GM12878 (cell line): ENCODE results near the gene HOXD12.

Source experiments
- E2F8 ChIP-seq: fragments of 450-650 bp; IDR thresholded peaks from 2 replicates; pipeline ENCODE4 v1.6.1; 2018; ENCODE audit warnings: mild to moderate bottlenecking, low read depth, moderate library complexity; ENCODE audit not compliant: partially characterized antibody
- KDM1A ChIP-seq: fragments of 200-600 bp; sonication (generic); IDR thresholded peaks from 2 replicates; pipeline ENCODE4 v1.6.1; 2016; ENCODE audit warnings: borderline replicate concordance
- POLR2A ChIP-seq: IDR thresholded peaks from 2 replicates; pipeline ENCODE4 v1.6.1; 2011; ENCODE audit warnings: low read depth, mild to moderate bottlenecking, low read length
- SIN3A ChIP-seq: IDR thresholded peaks from 2 replicates; pipeline ENCODE4 v1.6.1; 2012; ENCODE audit warnings: low read depth, low read length, improper control_type of control experiment
- TCF7 ChIP-seq: IDR thresholded peaks from 2 replicates; pipeline ENCODE4 v1.6.1; 2014; ENCODE audit warnings: antibody characterized with exemption, borderline replicate concordance
- TF ChIP-seq, protein P1 (sequence below), 3 experiments: IDR thresholded peaks in 2 of 3; conservative IDR thresholded peaks in 1 of 3; 2 replicates each; pipeline ENCODE4 v1.5.1; 2011; ENCODE audit warnings: low read depth in 3 of 3, low read length in 3 of 3, mild to moderate bottlenecking in 3 of 3, control low read depth in 2 of 3, moderate library complexity in 2 of 3, inconsistent platforms in 1 of 3, mixed read lengths in 1 of 3; ENCODE audit not compliant: control insufficient read depth in 2 of 3, insufficient read depth in 1 of 3; ENCODE audit errors: extremely low read depth in 1 of 3

- TF ChIP-seq SIN3A, result no peak
- TF ChIP-seq, protein P1, sequence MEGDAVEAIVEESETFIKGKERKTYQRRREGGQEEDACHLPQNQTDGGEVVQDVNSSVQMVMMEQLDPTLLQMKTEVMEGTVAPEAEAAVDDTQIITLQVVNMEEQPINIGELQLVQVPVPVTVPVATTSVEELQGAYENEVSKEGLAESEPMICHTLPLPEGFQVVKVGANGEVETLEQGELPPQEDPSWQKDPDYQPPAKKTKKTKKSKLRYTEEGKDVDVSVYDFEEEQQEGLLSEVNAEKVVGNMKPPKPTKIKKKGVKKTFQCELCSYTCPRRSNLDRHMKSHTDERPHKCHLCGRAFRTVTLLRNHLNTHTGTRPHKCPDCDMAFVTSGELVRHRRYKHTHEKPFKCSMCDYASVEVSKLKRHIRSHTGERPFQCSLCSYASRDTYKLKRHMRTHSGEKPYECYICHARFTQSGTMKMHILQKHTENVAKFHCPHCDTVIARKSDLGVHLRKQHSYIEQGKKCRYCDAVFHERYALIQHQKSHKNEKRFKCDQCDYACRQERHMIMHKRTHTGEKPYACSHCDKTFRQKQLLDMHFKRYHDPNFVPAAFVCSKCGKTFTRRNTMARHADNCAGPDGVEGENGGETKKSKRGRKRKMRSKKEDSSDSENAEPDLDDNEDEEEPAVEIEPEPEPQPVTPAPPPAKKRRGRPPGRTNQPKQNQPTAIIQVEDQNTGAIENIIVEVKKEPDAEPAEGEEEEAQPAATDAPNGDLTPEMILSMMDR (IDR thresholded peaks at IDR 0.05 in 2 of 3, conservative IDR thresholded peaks at IDR 0.05 in 1 of 3; ENCODE audit: control insufficient read depth in 2 of 3, extremely low read depth in 1 of 3, insufficient read depth in 1 of 3, low read depth in 3 of 3, low read length in 3 of 3), result no peak
- no peak for TF ChIP-seq E2F8
- no peak for TF ChIP-seq TCF7
- TF ChIP-seq POLR2A, result no peak
- no peak for TF ChIP-seq KDM1A
Observed at GRCh38 chr2:176132205-176133171, 32.9 kb downstream of the HOXD12 start.
